Stimulated activated CD8-positive, alpha-beta memory T cell treated with anti-CD3 and anti-CD28 coated beads, Interleukin-4, amount 100 ng/mL, for 4 hours (primary cell): ENCODE results near the gene ALDH1A2.

Experiments
- DNase-seq, 2 donors: peaks; one replicate each; pipeline ENCODE4 v3.0.0-alpha.2; 2020; ENCODE audit warnings: low read depth in 2 of 2, low spot score in 1 of 2

ALDH1A2 gene

GRCh38 chr15:57947282-57947681, 118.2 kb downstream of the ALDH1A2 start:
- DNase-seq, result no peak

GRCh38 chr15:57946491-57947048, 118.9 kb downstream of the ALDH1A2 start:
- DNase-seq, result no peak

GRCh38 chr15:57945616-57946015, 119.9 kb downstream of the ALDH1A2 start:
- DNase-seq, result no peak

GRCh38 chr15:57943754-57944420, 121.6 kb downstream of the ALDH1A2 start:
- no peak for DNase-seq

GRCh38 chr15:57943171-57943570, 122.3 kb downstream of the ALDH1A2 start:
- no peak for DNase-seq

- DNase-seq, result no peak
Observed at GRCh38 chr15:57941816-57942215, 123.7 kb downstream of the ALDH1A2 start.

GRCh38 chr15:57932348-57932747, 133.2 kb downstream of the ALDH1A2 start:
- no peak for DNase-seq

- no peak for DNase-seq
Observed at GRCh38 chr15:57931570-57931969, 133.9 kb downstream of the ALDH1A2 start.

GRCh38 chr15:57927091-57927631, 138.3 kb downstream of the ALDH1A2 start:
- no peak for DNase-seq

GRCh38 chr15:57925650-57926049, 139.9 kb downstream of the ALDH1A2 start:
- no peak for DNase-seq

GRCh38 chr15:57924598-57924997, 140.9 kb downstream of the ALDH1A2 start:
- DNase-seq, result no peak

GRCh38 chr15:57923750-57924149, 141.8 kb downstream of the ALDH1A2 start:
- DNase-seq, result no peak

GRCh38 chr15:57923306-57923705, 142.2 kb downstream of the ALDH1A2 start:
- no peak for DNase-seq

- no peak for DNase-seq
Observed at GRCh38 chr15:57922776-57923175, 142.7 kb downstream of the ALDH1A2 start.

GRCh38 chr15:57921371-57921770, 144.1 kb downstream of the ALDH1A2 start:
- DNase-seq, result no peak

- DNase-seq, result no peak
Observed at GRCh38 chr15:57920911-57921310, 144.6 kb downstream of the ALDH1A2 start.

GRCh38 chr15:57919754-57920153, 145.8 kb downstream of the ALDH1A2 start:
- no peak for DNase-seq

- no peak for DNase-seq
Observed at GRCh38 chr15:57917998-57918397, 147.5 kb downstream of the ALDH1A2 start.

- no peak for DNase-seq
Observed at GRCh38 chr15:57916695-57917094, 148.8 kb downstream of the ALDH1A2 start.

- no peak for DNase-seq
Observed at GRCh38 chr15:57915827-57916531, 149.5 kb downstream of the ALDH1A2 start.

- DNase-seq, result no peak
Observed at GRCh38 chr15:57914350-57915055, 151.0 kb downstream of the ALDH1A2 start.

- no peak for DNase-seq
Observed at GRCh38 chr15:57911247-57911646, 154.3 kb downstream of the ALDH1A2 start.
